ENCODE results near the gene RAB29.

GRCh38 chr1:205812271-205812877, 37.1 kb upstream of the RAB29 start:
- TF ChIP-seq CTCF (IDR thresholded peaks at IDR 0.05) (peak in 1 of 4 experiments; percentile 7), POLR2A (IDR thresholded peaks at IDR 0.05) (no peak)

All from gastroesophageal sphincter (tissue), 3 donors.